Measurements from ENCODE around the gene MOB1B. TPM values are rescaled to one million over a fixed set of nuclear protein-coding genes. Genes with fewer than 3 reads are reported as not detected.
"Not testable (repeated sequence)": the region's sequence is repeated elsewhere in the genome, so short reads cannot be mapped to it uniquely, and the experiment has no call there.

MOB1B gene
- total and polyA plus RNA-seq, 2 experiments from 2014 or later = 11.1 to 22.8 TPM

DNA sequence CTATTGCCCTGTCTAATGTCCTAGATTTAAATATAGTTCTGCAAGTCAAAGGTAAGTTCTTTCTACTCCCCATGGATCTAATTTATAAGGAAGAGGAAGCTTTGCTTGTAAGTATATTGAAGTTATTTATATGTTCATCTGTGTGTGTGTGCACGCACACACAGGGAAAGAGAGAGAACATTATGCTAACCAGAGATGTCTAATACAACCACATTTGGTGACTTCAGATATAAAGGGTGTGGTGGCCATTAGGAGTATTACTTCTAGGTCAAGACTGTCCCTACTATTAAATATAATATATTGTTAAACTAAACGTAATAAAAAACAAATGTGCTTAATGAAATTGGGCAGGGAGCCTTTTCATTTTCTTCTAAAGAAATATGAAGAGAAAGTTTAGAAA is 95.4 kb downstream of the MOB1B start:
- no peaks in the 10 kb centered on the region for H3K27me3 ChIP-seq
- TF ChIP-seq, protein P1, sequence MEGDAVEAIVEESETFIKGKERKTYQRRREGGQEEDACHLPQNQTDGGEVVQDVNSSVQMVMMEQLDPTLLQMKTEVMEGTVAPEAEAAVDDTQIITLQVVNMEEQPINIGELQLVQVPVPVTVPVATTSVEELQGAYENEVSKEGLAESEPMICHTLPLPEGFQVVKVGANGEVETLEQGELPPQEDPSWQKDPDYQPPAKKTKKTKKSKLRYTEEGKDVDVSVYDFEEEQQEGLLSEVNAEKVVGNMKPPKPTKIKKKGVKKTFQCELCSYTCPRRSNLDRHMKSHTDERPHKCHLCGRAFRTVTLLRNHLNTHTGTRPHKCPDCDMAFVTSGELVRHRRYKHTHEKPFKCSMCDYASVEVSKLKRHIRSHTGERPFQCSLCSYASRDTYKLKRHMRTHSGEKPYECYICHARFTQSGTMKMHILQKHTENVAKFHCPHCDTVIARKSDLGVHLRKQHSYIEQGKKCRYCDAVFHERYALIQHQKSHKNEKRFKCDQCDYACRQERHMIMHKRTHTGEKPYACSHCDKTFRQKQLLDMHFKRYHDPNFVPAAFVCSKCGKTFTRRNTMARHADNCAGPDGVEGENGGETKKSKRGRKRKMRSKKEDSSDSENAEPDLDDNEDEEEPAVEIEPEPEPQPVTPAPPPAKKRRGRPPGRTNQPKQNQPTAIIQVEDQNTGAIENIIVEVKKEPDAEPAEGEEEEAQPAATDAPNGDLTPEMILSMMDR (IDR thresholded peaks at IDR 0.05; ENCODE audit: low read depth, low read length) = no peak

DNA sequence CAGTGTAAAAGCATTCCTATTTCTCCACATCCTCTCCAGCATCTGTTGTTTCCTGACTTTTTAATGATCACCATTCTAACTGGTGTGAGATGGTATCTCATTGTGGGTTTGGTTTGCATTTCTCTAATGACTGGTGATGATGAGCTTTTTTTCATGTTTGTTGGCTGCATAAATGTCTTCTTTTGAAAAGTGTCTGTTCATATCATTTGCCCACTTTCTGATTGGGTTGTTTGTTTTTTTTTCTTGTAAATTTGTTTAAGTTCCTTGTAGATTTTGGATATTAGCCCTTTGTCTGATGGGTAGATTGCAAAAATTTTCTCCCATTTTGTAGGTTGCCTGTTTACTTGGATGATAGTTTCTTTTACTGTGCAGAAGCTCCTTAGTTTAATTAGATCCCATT is 97.5 kb downstream of the MOB1B start:
- not testable (repeated sequence) for DNase-seq (ENCODE audit: low read depth in 1 of 2, low spot score in 1 of 2); H3K36me3 ChIP-seq; H3K27ac ChIP-seq; H3K4me3 ChIP-seq; H3K9me3 ChIP-seq (ENCODE audit: low read depth); H3K27me3 ChIP-seq; H3K4me1 ChIP-seq (ENCODE audit: low read depth)

More for the DNA sequence above, 95.4 kb downstream of the MOB1B start:
- Histone ChIP-seq H3K4me1 (ENCODE audit: low read depth) (no peaks in the 10 kb centered on the region), H3K4me3 (no peak overlapping the region), H3K27ac (no peak overlapping the region), H3K36me3 (no peaks in the 10 kb centered on the region), H3K9me3 (ENCODE audit: low read depth) (no peaks in the 10 kb centered on the region)
- no peak for DNase-seq (ENCODE audit: low read depth in 1 of 2, low spot score in 1 of 2)

DNA sequence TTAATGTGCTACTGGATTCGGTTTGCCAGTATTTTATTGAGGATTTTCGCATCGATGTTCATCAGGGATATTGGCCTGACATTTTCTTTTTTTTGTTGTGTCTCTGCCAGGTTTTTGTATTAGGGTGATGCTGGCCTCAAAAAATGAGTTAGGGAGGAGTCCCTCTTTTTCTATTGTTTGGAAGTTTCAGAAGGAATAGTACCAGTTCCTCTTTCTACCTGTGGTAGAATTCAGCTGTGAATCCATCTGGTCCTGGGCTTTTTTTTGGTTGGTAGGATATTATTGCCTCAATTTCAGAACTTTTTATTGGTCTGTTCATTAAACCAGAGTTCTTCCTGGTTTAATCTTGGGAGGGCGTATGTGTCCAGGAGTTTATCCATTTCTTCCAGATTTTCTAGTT is 99.2 kb downstream of the MOB1B start:
- H3K27ac ChIP-seq; H3K27me3 ChIP-seq; DNase-seq (ENCODE audit: low read depth in 1 of 2, low spot score in 1 of 2); H3K36me3 ChIP-seq; H3K4me3 ChIP-seq; H3K9me3 ChIP-seq (ENCODE audit: low read depth); H3K4me1 ChIP-seq (ENCODE audit: low read depth): not testable (repeated sequence)

DNA sequence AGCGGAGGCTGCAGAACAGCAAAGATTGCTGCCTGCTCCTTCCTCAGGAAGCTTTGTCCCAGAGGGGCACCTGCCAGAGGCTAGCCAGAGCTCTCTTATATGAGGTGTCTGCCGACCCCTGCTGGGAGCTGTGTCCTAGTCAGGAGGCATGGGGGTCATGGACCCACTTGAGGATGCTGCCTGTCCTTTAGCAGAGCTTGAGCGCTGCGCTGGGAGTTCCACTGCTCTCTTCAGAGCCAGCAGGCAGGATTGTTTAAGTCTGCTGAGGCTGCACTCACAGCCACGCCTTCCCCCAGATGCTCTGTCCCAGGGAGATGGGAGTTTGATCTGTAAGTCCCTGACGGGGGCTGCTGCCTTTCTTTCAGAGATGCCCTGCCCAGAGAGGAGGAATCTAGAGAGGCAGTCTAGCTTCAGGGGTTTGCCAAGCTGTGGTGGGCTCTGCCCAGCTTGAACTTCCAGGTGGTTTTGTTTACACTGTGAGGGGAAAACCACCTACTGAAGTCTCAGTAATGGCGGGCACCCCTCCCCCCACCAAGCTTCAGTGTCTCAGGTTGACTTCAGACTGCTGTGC is 102.2 kb downstream of the MOB1B start:
- no peaks in the 10 kb centered on the region for H3K4me1 ChIP-seq (ENCODE audit: low read depth)
- no peaks in the 10 kb centered on the region for H3K36me3 ChIP-seq
- peak in 1 of 2 donors; percentile 62 for DNase-seq (ENCODE audit: low read depth in 1 of 2, low spot score in 1 of 2)
- H3K27ac ChIP-seq = no peak overlapping the region
- H3K27me3 ChIP-seq = no peaks in the 10 kb centered on the region
- TF ChIP-seq, protein P1 (IDR thresholded peaks at IDR 0.05; ENCODE audit: low read depth, low read length) = no peak
- no peak overlapping the region for H3K4me3 ChIP-seq
- H3K9me3 ChIP-seq (ENCODE audit: low read depth) = no peaks in the 10 kb centered on the region

GRCh38 chr4:71005025-71005424 is 102.9 kb downstream of the MOB1B start:
- H3K9me3 ChIP-seq (ENCODE audit: low read depth); H3K27ac ChIP-seq; H3K4me3 ChIP-seq: not testable (repeated sequence)

DNA sequence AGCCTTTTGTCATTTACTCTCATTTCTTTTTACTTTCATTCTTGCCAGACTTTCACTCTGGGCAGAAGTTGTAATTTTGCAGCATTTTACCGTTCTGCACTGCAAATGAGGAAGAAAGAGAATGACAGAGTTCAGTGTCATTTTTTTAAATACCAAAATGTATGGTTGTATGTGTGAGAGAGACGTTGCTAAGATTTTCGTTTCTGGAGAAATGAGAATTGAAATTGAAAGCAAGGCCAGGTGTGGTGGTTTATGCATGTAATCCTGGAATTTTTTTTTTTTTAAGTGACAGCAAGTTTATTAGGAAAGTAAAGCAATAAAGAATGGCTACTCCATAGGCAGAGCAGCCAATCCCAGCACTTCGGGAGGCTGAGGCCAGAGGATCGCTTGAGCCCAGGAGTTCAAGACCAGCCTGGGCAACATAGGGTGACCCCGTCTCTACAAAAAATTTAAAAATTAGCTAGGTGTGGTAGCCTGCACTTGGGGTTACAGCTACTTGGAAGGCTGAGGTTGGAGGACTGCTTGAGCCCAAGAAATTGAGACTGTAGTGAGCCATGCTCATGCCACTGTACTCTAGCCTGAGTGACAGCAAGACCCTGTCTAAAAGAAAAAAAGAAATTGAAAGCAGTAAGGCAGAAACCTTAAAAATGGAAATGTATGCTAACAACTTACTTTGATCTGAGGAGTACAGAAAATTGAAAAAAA is 104.2 kb downstream of the MOB1B start:
- Histone ChIP-seq H3K36me3 (no peaks in the 10 kb centered on the region), H3K27ac (no peak overlapping the region), H3K4me1 (ENCODE audit: low read depth) (peaks cover 6% of the 10 kb centered on the region), H3K4me3 (no peak overlapping the region), H3K27me3 (no peaks in the 10 kb centered on the region), H3K9me3 (ENCODE audit: low read depth) (no peaks in the 10 kb centered on the region)
- no peak for DNase-seq (ENCODE audit: low read depth in 1 of 2, low spot score in 1 of 2)
- TF ChIP-seq, protein P1 (IDR thresholded peaks at IDR 0.05; ENCODE audit: low read depth, low read length) = no peak

More at GRCh38 chr4:71005025-71005424, 102.9 kb downstream of the MOB1B start:
- not testable (repeated sequence) for H3K36me3 ChIP-seq; H3K27me3 ChIP-seq; H3K4me1 ChIP-seq (ENCODE audit: low read depth); DNase-seq (ENCODE audit: low read depth in 1 of 2, low spot score in 1 of 2)

- Histone ChIP-seq H3K36me3 (no peaks in the 10 kb centered on the region), H3K27me3 (no peaks in the 10 kb centered on the region), H3K4me1 (ENCODE audit: low read depth) (peaks cover 6% of the 10 kb centered on the region), H3K4me3 (no peak overlapping the region), H3K9me3 (ENCODE audit: low read depth) (no peaks in the 10 kb centered on the region), H3K27ac (no peak overlapping the region)
- no peak for DNase-seq (ENCODE audit: low read depth in 1 of 2, low spot score in 1 of 2)
- TF ChIP-seq, protein P1 (IDR thresholded peaks at IDR 0.05; ENCODE audit: low read depth, low read length) = no peak
Observed at GRCh38 chr4:71008196-71008595, 106.0 kb downstream of the MOB1B start.

Measured in cardiac muscle cell (in vitro differentiated cells and primary cell).